Prostate gland (tissue), 2 donors: ENCODE results near the gene ATF1.

Experiments
- CTCF ChIP-seq, 4 experiments: fragments of 200-600 bp in 2 of 4; fragments of 450-650 bp in 2 of 4; sonication (generic) in 2 of 4; IDR thresholded peaks; 1 replicate in 3 of 4; 2 replicates in 1 of 4; pipeline ENCODE4 v1.5.1; 2016 to 2019; ENCODE audit warnings: antibody characterized with exemption in 4 of 4, mild to moderate bottlenecking in 2 of 4, moderate library complexity in 2 of 4
- POLR2A ChIP-seq: fragments of 450-650 bp; IDR thresholded peaks from one replicate; pipeline ENCODE4 v1.6.1; 2016; ENCODE audit warnings: antibody characterized with exemption, mild to moderate bottlenecking

DNA sequence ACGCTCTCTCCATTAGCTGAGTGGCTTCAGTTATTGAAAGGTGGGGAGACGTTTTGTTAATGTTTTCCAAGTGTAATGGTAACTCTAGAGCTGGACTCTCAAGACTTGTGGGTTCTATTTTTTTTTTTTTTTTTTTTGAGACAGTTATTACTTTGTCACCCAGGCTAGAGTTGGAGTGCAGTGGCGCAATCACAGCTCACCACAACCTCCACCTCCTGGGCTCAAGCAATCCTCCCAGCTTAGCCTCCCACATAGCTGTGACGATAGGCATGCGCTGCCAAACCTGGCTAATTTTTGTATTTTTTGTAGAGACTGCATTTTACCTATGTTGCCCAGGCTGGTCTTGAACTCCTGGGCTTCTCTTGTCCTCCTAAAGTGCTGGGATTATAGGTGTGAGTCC is 26.2 kb downstream of the ATF1 start:
- TF ChIP-seq CTCF (IDR thresholded peaks at IDR 0.05), result no peak
- TF ChIP-seq POLR2A, result no peak
